MM.1S (cell line): ENCODE measurements around the gene IL1RAPL1.

Experiments
- DNase-seq: peaks from one replicate; pipeline ENCODE4 v3.0.0-alpha.2; 2015
- H2AFZ ChIP-seq: fragments of 300-600 bp; sonication (generic); 2 replicates; pipeline ENCODE4 v1.6.0; 2016; ENCODE audit warnings: antibody characterized with exemption, low read length
- H3F3A ChIP-seq: fragments of 300-600 bp; sonication (generic); 2 replicates; pipeline ENCODE4 v1.6.1; 2016; ENCODE audit warnings: mild to moderate bottlenecking, antibody characterized with exemption, low read length, moderate library complexity, mixed read lengths; ENCODE audit not compliant: insufficient read depth
- H3K27ac ChIP-seq: fragments of 300-600 bp; sonication (generic); 2 replicates; pipeline ENCODE4 v1.5.1; 2016; ENCODE audit warnings: mild to moderate bottlenecking, low read length
- H3K27me3 ChIP-seq: fragments of 300-600 bp; sonication (generic); replicated peaks from 2 replicates; pipeline ENCODE4 v1.6.0; 2016; ENCODE audit warnings: low read length; ENCODE audit not compliant: insufficient read depth
- H3K36me3 ChIP-seq: fragments of 300-600 bp; sonication (generic); replicated peaks from 2 replicates; pipeline ENCODE4 v1.6.1; 2016; ENCODE audit warnings: mild to moderate bottlenecking, low read length, mixed read lengths; ENCODE audit not compliant: insufficient read depth
- H3K4me1 ChIP-seq: fragments of 300-600 bp; sonication (generic); 2 replicates; pipeline ENCODE4 v1.6.1; 2016; ENCODE audit warnings: low read length, mixed read lengths
- H3K4me2 ChIP-seq: fragments of 300-600 bp; sonication (generic); 2 replicates; pipeline ENCODE4 v1.6.0; 2016; ENCODE audit warnings: low read depth, low read length
- H3K4me3 ChIP-seq: fragments of 300-600 bp; sonication (generic); 2 replicates; pipeline ENCODE4 v1.5.1; 2016; ENCODE audit warnings: low read length, mixed read lengths
- H3K79me2 ChIP-seq: fragments of 300-600 bp; sonication (generic); 2 replicates; pipeline ENCODE4 v1.6.1; 2016; ENCODE audit warnings: mixed run types, low read length, mixed read lengths
- H3K9ac ChIP-seq: fragments of 300-600 bp; sonication (generic); 2 replicates; pipeline ENCODE4 v1.6.1; 2016; ENCODE audit warnings: low read length, mixed read lengths
- H3K9me2 ChIP-seq: fragments of 300-600 bp; sonication (generic); replicated peaks from 2 replicates; pipeline ENCODE4 v1.6.1; 2016; ENCODE audit warnings: mild to moderate bottlenecking, low read length, mixed read lengths; ENCODE audit not compliant: insufficient read depth
- H3K9me3 ChIP-seq: fragments of 300-600 bp; sonication (generic); replicated peaks from 2 replicates; pipeline ENCODE4 v1.6.1; 2016; ENCODE audit warnings: mild to moderate bottlenecking, low read length, mixed read lengths; ENCODE audit not compliant: insufficient read depth
- H4K20me1 ChIP-seq: fragments of 300-600 bp; sonication (generic); 2 replicates; pipeline ENCODE4 v1.6.1; 2016; ENCODE audit warnings: mild to moderate bottlenecking, low read length, moderate library complexity, mixed read lengths; ENCODE audit not compliant: insufficient read depth
- EZH2 ChIP-seq: fragments of 300-600 bp; sonication (generic); optimal IDR thresholded peaks from 2 replicates; pipeline ENCODE3; 2017; ENCODE audit warnings: low read depth, mild to moderate bottlenecking, antibody characterized with exemption, low read length, mixed read lengths
- EZH2phosphoT487 ChIP-seq: fragments of 300-600 bp; sonication (generic); IDR thresholded peaks from 2 replicates; pipeline ENCODE4 v1.6.1; 2018; ENCODE audit warnings: antibody characterized with exemption, low read length
- TF ChIP-seq, protein P1 (sequence below): fragments of 300-600 bp; sonication (generic); IDR thresholded peaks from 2 replicates; pipeline ENCODE4 v1.5.1; 2016; ENCODE audit warnings: antibody characterized with exemption, low read length, mixed read lengths

IL1RAPL1 gene

GRCh38 chrX:28576117-28576516 lies 11.1 kb upstream of the IL1RAPL1 start:
- no peak overlapping the region for H2AFZ ChIP-seq

DNA sequence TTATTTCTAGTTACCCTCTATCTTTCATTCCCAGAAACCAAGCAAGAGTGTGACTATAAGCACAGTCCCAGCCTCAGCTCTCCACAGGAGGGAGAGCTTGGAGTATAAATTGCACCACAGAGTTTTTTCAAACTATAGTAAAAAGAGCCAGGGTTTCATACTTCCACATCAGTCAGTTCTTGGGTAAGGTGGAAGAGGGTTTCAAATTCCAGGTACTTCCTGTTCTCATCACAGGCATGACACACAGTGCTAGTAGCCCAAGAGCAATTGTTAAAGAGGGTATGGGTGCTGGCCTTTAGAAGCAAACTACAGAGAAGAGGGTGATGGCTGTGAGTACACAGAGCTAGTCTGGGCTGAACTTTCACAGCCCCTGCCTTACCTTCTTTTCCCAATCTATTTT lies 5.7 kb upstream of the IL1RAPL1 start:
- Histone ChIP-seq H3K4me1 (no peaks in the 10 kb centered on the region), H3K79me2 (no peaks in the 10 kb centered on the region), H3K9me3 (no peaks in the 10 kb centered on the region), H3K9ac (no peak overlapping the region), H3K36me3 (no peaks in the 10 kb centered on the region), H3F3A (no peaks in the 10 kb centered on the region), H3K9me2 (no peaks in the 10 kb centered on the region), H4K20me1 (no peaks in the 10 kb centered on the region), H3K4me2 (no peak overlapping the region), H3K27me3 (no peaks in the 10 kb centered on the region), H3K4me3 (no peak overlapping the region), H3K27ac (no peak overlapping the region), H2AFZ (no peak overlapping the region)
- DNase-seq = no peak
- TF ChIP-seq EZH2 (no peak), EZH2phosphoT487 (no peak)
- TF ChIP-seq, protein P1, sequence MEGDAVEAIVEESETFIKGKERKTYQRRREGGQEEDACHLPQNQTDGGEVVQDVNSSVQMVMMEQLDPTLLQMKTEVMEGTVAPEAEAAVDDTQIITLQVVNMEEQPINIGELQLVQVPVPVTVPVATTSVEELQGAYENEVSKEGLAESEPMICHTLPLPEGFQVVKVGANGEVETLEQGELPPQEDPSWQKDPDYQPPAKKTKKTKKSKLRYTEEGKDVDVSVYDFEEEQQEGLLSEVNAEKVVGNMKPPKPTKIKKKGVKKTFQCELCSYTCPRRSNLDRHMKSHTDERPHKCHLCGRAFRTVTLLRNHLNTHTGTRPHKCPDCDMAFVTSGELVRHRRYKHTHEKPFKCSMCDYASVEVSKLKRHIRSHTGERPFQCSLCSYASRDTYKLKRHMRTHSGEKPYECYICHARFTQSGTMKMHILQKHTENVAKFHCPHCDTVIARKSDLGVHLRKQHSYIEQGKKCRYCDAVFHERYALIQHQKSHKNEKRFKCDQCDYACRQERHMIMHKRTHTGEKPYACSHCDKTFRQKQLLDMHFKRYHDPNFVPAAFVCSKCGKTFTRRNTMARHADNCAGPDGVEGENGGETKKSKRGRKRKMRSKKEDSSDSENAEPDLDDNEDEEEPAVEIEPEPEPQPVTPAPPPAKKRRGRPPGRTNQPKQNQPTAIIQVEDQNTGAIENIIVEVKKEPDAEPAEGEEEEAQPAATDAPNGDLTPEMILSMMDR = no peak

More at GRCh38 chrX:28576117-28576516, 11.1 kb upstream of the IL1RAPL1 start:
- Histone ChIP-seq H3K27me3 (no peaks in the 10 kb centered on the region), H3K4me1 (no peaks in the 10 kb centered on the region), H3K9ac (no peak overlapping the region), H3K27ac (no peak overlapping the region), H3K79me2 (no peaks in the 10 kb centered on the region), H3F3A (no peaks in the 10 kb centered on the region), H4K20me1 (no peaks in the 10 kb centered on the region), H3K9me2 (no peaks in the 10 kb centered on the region), H3K9me3 (no peaks in the 10 kb centered on the region), H3K36me3 (no peaks in the 10 kb centered on the region), H3K4me2 (no peak overlapping the region), H3K4me3 (no peak overlapping the region)
- TF ChIP-seq, protein P1 = no peak
- no peak for TF ChIP-seq EZH2
- TF ChIP-seq EZH2phosphoT487 = no peak
- DNase-seq = peak; percentile 15

DNA sequence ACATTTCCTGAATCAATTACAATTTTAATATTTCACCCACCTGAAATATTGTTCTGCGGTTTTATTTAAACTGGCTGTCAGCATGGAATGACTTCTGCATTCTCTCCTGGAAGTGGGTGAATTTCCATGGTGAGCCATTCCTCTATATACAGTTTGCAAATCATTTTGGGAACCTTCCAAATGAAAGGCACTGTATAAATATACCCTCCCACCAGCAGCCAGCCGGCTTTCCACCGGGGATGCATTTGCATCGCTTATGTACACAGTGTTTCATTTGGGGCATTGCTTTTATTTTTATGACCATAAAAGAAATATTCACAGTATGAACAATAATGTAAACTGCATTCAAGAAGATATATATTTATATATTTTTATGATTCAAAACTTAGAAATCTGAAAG lies 4.7 kb upstream of the IL1RAPL1 start:
- TF ChIP-seq EZH2phosphoT487 (no peak), EZH2 (no peak)
- TF ChIP-seq, protein P1 = no peak
- Histone ChIP-seq H3K9ac (no peak overlapping the region), H4K20me1 (no peaks in the 10 kb centered on the region), H3K4me3 (no peak overlapping the region), H3K27me3 (no peaks in the 10 kb centered on the region), H3K4me1 (no peaks in the 10 kb centered on the region), H3F3A (no peaks in the 10 kb centered on the region), H3K9me3 (no peaks in the 10 kb centered on the region), H2AFZ (no peak overlapping the region), H3K9me2 (no peaks in the 10 kb centered on the region), H3K27ac (no peak overlapping the region), H3K36me3 (no peaks in the 10 kb centered on the region), H3K79me2 (no peaks in the 10 kb centered on the region), H3K4me2 (no peak overlapping the region)
- no peak for DNase-seq
